H1 (cell line): Measurements from ENCODE around the gene SLC45A1. TPM values are rescaled to one million over a fixed set of nuclear protein-coding genes. Genes with fewer than 3 reads are reported as not detected.

Experiments used
- CEBPB ChIP-seq: IDR thresholded peaks from 2 replicates; pipeline ENCODE4 v1.6.1; 2012; ENCODE audit warnings: low read depth, low read length
- CHD1 ChIP-seq: IDR thresholded peaks from 2 replicates; pipeline ENCODE4 v1.6.1; 2012; ENCODE audit warnings: low read depth, low read length, improper control_type of control experiment
- CREB1 ChIP-seq: IDR thresholded peaks from 2 replicates; pipeline ENCODE4 v1.6.1; 2012; ENCODE audit warnings: inconsistent platforms
- KDM1A ChIP-seq: fragments of 200-600, 300-600 bp; sonication (generic); IDR thresholded peaks from 2 replicates; pipeline ENCODE4 v1.7.1; 2016; ENCODE audit warnings: mild to moderate bottlenecking, low read length, borderline replicate concordance
- RBBP5 ChIP-seq: IDR thresholded peaks from 2 replicates; pipeline ENCODE4 v1.7.1; 2012; ENCODE audit warnings: low read depth, mild to moderate bottlenecking, inconsistent platforms, low read length, moderate library complexity, borderline replicate concordance
- RFX5 ChIP-seq: IDR thresholded peaks from 2 replicates; pipeline ENCODE4 v1.6.1; 2011; ENCODE audit warnings: low read depth, low read length, improper control_type of control experiment, borderline replicate concordance
- polyA plus RNA-seq, 7 experiments: library from polyadenylated mRNA; depleted of rRNA in 3 of 7; stranded (reverse) in 5 of 7; unstranded in 2 of 7; fragments of >200 nt in 5 of 7; fragments of 200-250 nt in 2 of 7; gene quantifications; 1 replicate in 5 of 7; 2 replicates in 1 of 7; 4 replicates in 1 of 7; pipeline versions ENCODE4 v1.2.1 to v1.2.3, GENCODE V29; 2011 to 2013; ENCODE audit warnings: missing spikeins in 2 of 7, mixed read lengths in 2 of 7
- total RNA-seq: library from RNA; stranded (reverse); fragmentation: NEBNext Ultra II Directional; extraction: Animal tissue kit (Norgen Biotek cat#: 25700); gene quantifications from 2 replicates; pipeline ENCODE4 v1.2.1, GENCODE V29; 2021

Gene SLC45A1
- total and polyA plus RNA-seq, 2 of the 8 experiments (the other 6 are each of a cell fraction or from before 2014, with no cell fraction given) = 1.0 to 1.7 TPM

GRCh38 chr1:8348047-8348776 lies 30.3 kb downstream of the SLC45A1 start (continued):
- TF ChIP-seq KDM1A (no peak), CEBPB (no peak), RFX5 (no peak), CREB1 (no peak), RBBP5 (no peak), CHD1 (no peak)
